Ovary (tissue), 9 donors: Measurements from ENCODE around the gene SMAP2. TPM values are rescaled to one million over a fixed set of nuclear protein-coding genes. Genes with fewer than 3 reads are reported as not detected.

Experiments
- DNase-seq, 5 donors: peaks; one replicate each; pipeline ENCODE4 v3.0.0-alpha.2; 2019 to 2020
- H3K27ac ChIP-seq, 2 donors: fragments of 200-600 bp; one replicate each; pipeline versions ENCODE4 v1.5.1 to v1.8.0; 2019 to 2022
- H3K27me3 ChIP-seq: fragments of 200-600 bp; one replicate; pipeline ENCODE4 v1.8.0; 2022
- H3K36me3 ChIP-seq: fragments of 200-600 bp; sonication (generic); one replicate; pipeline ENCODE4 v1.5.1; 2019
- H3K4me1 ChIP-seq: one replicate; pipeline ENCODE4 v1.8.1; 2013; ENCODE audit warnings: mild to moderate bottlenecking, moderate library complexity; ENCODE audit not compliant: insufficient read depth
- H3K4me3 ChIP-seq: fragments of 200-600 bp; sonication (generic); one replicate; pipeline ENCODE4 v1.5.1; 2017
- H3K9me3 ChIP-seq, 2 donors: fragments of 200-600 bp in 1 of 2; sonication (generic) in 1 of 2; one replicate each; pipeline versions ENCODE4 v1.5.1 to v1.8.1; 2013 to 2019; ENCODE audit warnings: mild to moderate bottlenecking in 1 of 2, moderate library complexity in 1 of 2
- CTCF ChIP-seq, 3 donors: fragments of 450-650 bp in 2 of 3; fragments of 200-600 bp in 1 of 3; IDR thresholded peaks; one replicate each; pipeline versions ENCODE4 v1.5.1 to v1.8.0; 2016 to 2022; ENCODE audit warnings: antibody characterized with exemption in 3 of 3, mild to moderate bottlenecking in 1 of 3
- EP300 ChIP-seq: sonication (generic); formaldehyde crosslinking; IDR thresholded peaks from one replicate; pipeline ENCODE4 v1.6.1; 2017; ENCODE audit warnings: antibody characterized with exemption
- POLR2A ChIP-seq: fragments of 450-650 bp; IDR thresholded peaks from one replicate; pipeline ENCODE4 v1.6.1; 2017; ENCODE audit warnings: antibody characterized with exemption, mild to moderate bottlenecking, moderate library complexity
- WGBS, 3 donors: extraction: QIAGEN DNeasy Blood & Tissue Kit in 1 of 3; methylation state at CpG; one replicate each; pipeline versions ENCODE4 v1.1.5 to v1.1.7; 2013 to 2017; 5-methylcytosine and 5-hydroxymethylcytosine counted together
- intact Hi-C, 4 donors: fragments of 100-400 bp; cut with DNase I; formaldehyde crosslinking; loops; one replicate each; pipeline versions ENCODE4 v1.11.0 to v1.15.1; 2022 to 2023
- polyA plus RNA-seq, 2 donors: library from polyadenylated mRNA; stranded (reverse); fragments of 200-250 nt in 1 of 2; fragments of 350-450 nt in 1 of 2; fragmentation: Illumina TruSeq in 1 of 2; extraction: RNeasy Lipid Tissue Mini Kit (QIAGEN cat#74804) in 1 of 2; gene quantifications; one replicate each; pipeline ENCODE4 v1.2.3, GENCODE V29; 2013 to 2014
- total RNA-seq, 7 donors: library from RNA; depleted of rRNA in 2 of 7; stranded (reverse); fragments of >200 nt in 2 of 7; fragmentation: NEBNext Ultra II Directional in 3 of 7; extraction: Animal tissue kit (Norgen Biotek cat#: 25700) in 3 of 7; gene quantifications; one replicate each; pipeline versions ENCODE4 v1.1.0 to v1.2.4, GENCODE V29; 2016 to 2023
- donor health status: DM: no; HTN: no; CAD: no; lungs with moderate emphysema.
- donor health status: DM: no; HTN: no; CAD: no.
- donor health status: Bipolar disorder and iron deficiency.
- donor health status: DM: yes; HTN: yes; CAD: no.
- donor health status: DM: no; HTN: no; CAD: no.
- donor health status: DM: yes; HTN: yes; CAD: no.

Gene SMAP2
- total and polyA plus RNA-seq, 9 donors = 10.7 to 72.0 (median 15.4) TPM

- WGBS, 3 donors = 51 to 76% (median 59%) methylated on average over 3 of the region's 3 CpGs
- Histone ChIP-seq H3K4me3 (no peak overlapping the region), H3K27ac (no peak overlapping the region)
These were observed 18.7 kb downstream of the SMAP2 start for GRCh38 chr1:40392221-40392620.

GRCh38 chr1:40393173-40393572 is 19.6 kb downstream of the SMAP2 start:
- no peak overlapping the region for H3K27ac ChIP-seq
- H3K4me3 ChIP-seq = no peak overlapping the region
- WGBS, 3 donors = 86 to 93% (median 87%) methylated on average over 3 of the region's 3 CpGs
- intact Hi-C loops = no loop called here
- no peaks in the 10 kb centered on the region for H3K36me3 ChIP-seq
- DNase-seq = no peak
- no peaks in the 10 kb centered on the region for H3K27me3 ChIP-seq
- no peaks in the 10 kb centered on the region for H3K4me1 ChIP-seq
- no peak for TF ChIP-seq CTCF (IDR thresholded peaks at IDR 0.05)
- TF ChIP-seq EP300 = no peak
- no peak for TF ChIP-seq POLR2A
- no peaks in the 10 kb centered on the region for H3K9me3 ChIP-seq

More at GRCh38 chr1:40392221-40392620, 18.7 kb downstream of the SMAP2 start:
- Histone ChIP-seq H3K27me3 (no peaks in the 10 kb centered on the region), H3K4me1 (no peaks in the 10 kb centered on the region), H3K9me3 (no peaks in the 10 kb centered on the region), H3K36me3 (no peaks in the 10 kb centered on the region)
- TF ChIP-seq EP300 (no peak), CTCF (IDR thresholded peaks at IDR 0.05) (no peak), POLR2A (no peak)
- DNase-seq = no peak
- intact Hi-C loops = no loop called here

- Histone ChIP-seq H3K27ac (no peak overlapping the region), H3K4me3 (no peak overlapping the region), H3K9me3 (no peaks in the 10 kb centered on the region), H3K27me3 (no peaks in the 10 kb centered on the region), H3K36me3 (no peaks in the 10 kb centered on the region), H3K4me1 (no peaks in the 10 kb centered on the region)
- no peak for DNase-seq
- WGBS, 3 donors = 74 to 86% (median 79%) methylated on average over 3 of the region's 3 CpGs
- intact Hi-C loops = no loop called here
- TF ChIP-seq CTCF (IDR thresholded peaks at IDR 0.05) (no peak), POLR2A (no peak), EP300 (no peak)
These were observed 21.1 kb downstream of the SMAP2 start for GRCh38 chr1:40394491-40395172.

- Histone ChIP-seq H3K27ac (no peak overlapping the region), H3K4me1 (no peaks in the 10 kb centered on the region), H3K36me3 (no peaks in the 10 kb centered on the region), H3K9me3 (no peaks in the 10 kb centered on the region), H3K4me3 (no peak overlapping the region), H3K27me3 (no peaks in the 10 kb centered on the region)
- intact Hi-C loops = no loop called here
- no peak for DNase-seq
- 94 to 96% (median 95%) methylated on average over 3 of the region's 3 CpGs for WGBS, 3 donors
- TF ChIP-seq EP300 (no peak), POLR2A (no peak), CTCF (IDR thresholded peaks at IDR 0.05) (no peak)
These were observed 22.0 kb downstream of the SMAP2 start for GRCh38 chr1:40395190-40396175.
